Measurements from ENCODE around the gene SLC22A15.

SLC22A15 gene

DNA sequence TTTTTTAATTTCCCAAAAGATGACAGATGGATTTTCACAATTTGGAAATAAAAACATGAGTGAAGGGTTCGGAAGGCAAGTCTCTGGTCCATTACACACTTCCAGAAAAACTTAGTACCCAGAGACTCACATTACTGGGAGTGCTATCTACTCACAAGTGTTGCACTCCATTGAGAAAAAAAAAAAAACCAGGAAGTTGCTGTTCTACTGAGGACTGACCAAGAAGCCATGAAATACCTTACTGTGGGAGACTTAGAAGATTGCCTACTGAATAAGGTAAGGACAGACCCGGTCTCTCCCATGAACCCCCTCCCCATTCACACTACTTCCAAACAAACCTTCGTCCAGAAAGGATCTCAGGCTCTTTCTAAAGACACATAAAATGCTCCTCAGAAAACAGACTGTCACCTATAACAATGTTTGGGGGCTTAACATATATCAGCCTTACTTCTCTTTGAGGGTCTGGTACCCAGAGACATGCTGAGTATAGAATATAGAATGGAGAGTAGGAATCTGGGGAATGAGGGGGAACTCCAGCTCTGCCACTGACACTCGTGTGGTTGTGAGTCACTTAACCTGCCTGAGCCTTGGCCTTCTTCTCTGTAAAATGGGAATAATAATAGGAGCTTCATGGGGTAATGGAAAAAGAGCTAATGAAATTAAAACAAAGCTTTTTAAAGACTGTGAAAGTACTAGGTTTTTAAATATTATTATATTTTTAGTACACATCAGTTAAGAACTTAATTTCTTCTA lies 136.3 kb downstream of the SLC22A15 start:
- no peak overlapping the region for H2BK15ac ChIP-seq (ENCODE audit: low read depth, poor library complexity, severe bottlenecking)
- no peak overlapping the region for H3K4ac ChIP-seq (ENCODE audit: low read depth in 1 of 2, low read length in 2 of 2)
- WGBS = 95% methylated on average over 4 of the region's 4 CpGs
- no peak overlapping the region for H2BK12ac ChIP-seq (ENCODE audit: low read length in 2 of 2)
- H3K27ac ChIP-seq (ENCODE audit: low read length, poor library complexity, severe bottlenecking) = no peak overlapping the region
- H3K4me3 ChIP-seq (ENCODE audit: insufficient read depth in 1 of 2, low read depth in 1 of 2, low read length in 2 of 2) = no peak overlapping the region
- no peak overlapping the region for H3K14ac ChIP-seq (ENCODE audit: low read length in 2 of 2)
- no peaks in the 10 kb centered on the region for H3K79me1 ChIP-seq (replicated peaks; ENCODE audit: low read length, poor library complexity, severe bottlenecking)
- H2AFZ ChIP-seq (ENCODE audit: low read depth, low read length) = no peak overlapping the region
- H3K27me3 ChIP-seq (ENCODE audit: control insufficient read depth in 1 of 2, insufficient read depth in 1 of 2, low read length in 2 of 2) = no peaks in the 10 kb centered on the region
- H2AK5ac ChIP-seq (ENCODE audit: low read length, severe bottlenecking) = peak overlapping the region; percentile 19
- H3K9me3 ChIP-seq (ENCODE audit: control insufficient read depth, low read length) = no peaks in the 10 kb centered on the region
- no peak overlapping the region for H3K4me2 ChIP-seq (ENCODE audit: low read length, poor library complexity, severe bottlenecking)
- no peak overlapping the region for H4K91ac ChIP-seq (ENCODE audit: low read length)
- no peaks in the 10 kb centered on the region for H3K36me3 ChIP-seq (ENCODE audit: control insufficient read depth in 1 of 2, insufficient read depth in 2 of 2, low read depth in 1 of 2, low read length in 2 of 2)
- no peak overlapping the region for H3K18ac ChIP-seq (ENCODE audit: low read depth in 1 of 2, low read length in 2 of 2)
- no peak overlapping the region for H4K8ac ChIP-seq (ENCODE audit: low read length)
- H3K4me1 ChIP-seq (ENCODE audit: control insufficient read depth, insufficient read depth, low read depth, low read length) = peaks cover 17% of the 10 kb centered on the region
- no peak overlapping the region for H3K23ac ChIP-seq (ENCODE audit: low read length in 2 of 2)
- no peak overlapping the region for H2BK120ac ChIP-seq (ENCODE audit: low read depth, low read length)
- no peak overlapping the region for H3K9ac ChIP-seq (ENCODE audit: low read length)
- no peak overlapping the region for H2BK5ac ChIP-seq (ENCODE audit: low read depth, low read length, poor library complexity, severe bottlenecking)
- no peak for DNase-seq

- no peak overlapping the region for H3K18ac ChIP-seq (ENCODE audit: low read depth in 1 of 2, low read length in 2 of 2)
- H2BK12ac ChIP-seq (ENCODE audit: low read length in 2 of 2) = no peak overlapping the region
- H2BK15ac ChIP-seq (ENCODE audit: low read depth, poor library complexity, severe bottlenecking) = no peak overlapping the region
- H2AK5ac ChIP-seq (ENCODE audit: low read length, severe bottlenecking) = peak overlapping the region; percentile 69
- H3K27ac ChIP-seq (ENCODE audit: low read length, poor library complexity, severe bottlenecking) = no peak overlapping the region
- H2AFZ ChIP-seq (ENCODE audit: low read depth, low read length) = no peak overlapping the region
- H3K4me2 ChIP-seq (ENCODE audit: low read length, poor library complexity, severe bottlenecking) = no peak overlapping the region
- no peak overlapping the region for H2BK5ac ChIP-seq (ENCODE audit: low read depth, low read length, poor library complexity, severe bottlenecking)
- no peak overlapping the region for H4K8ac ChIP-seq (ENCODE audit: low read length)
- no peak overlapping the region for H3K4me3 ChIP-seq (ENCODE audit: insufficient read depth in 1 of 2, low read depth in 1 of 2, low read length in 2 of 2)
- 74% methylated on average over 5 of the region's 7 CpGs for WGBS
- no peak overlapping the region for H3K4ac ChIP-seq (ENCODE audit: low read depth in 1 of 2, low read length in 2 of 2)
- DNase-seq = no peak
- H3K14ac ChIP-seq (ENCODE audit: low read length in 2 of 2) = no peak overlapping the region
- H3K36me3 ChIP-seq (ENCODE audit: control insufficient read depth in 1 of 2, insufficient read depth in 2 of 2, low read depth in 1 of 2, low read length in 2 of 2) = no peaks in the 10 kb centered on the region
- H3K23ac ChIP-seq (ENCODE audit: low read length in 2 of 2) = no peak overlapping the region
- H3K9me3 ChIP-seq (ENCODE audit: control insufficient read depth, low read length) = no peaks in the 10 kb centered on the region
- H4K91ac ChIP-seq (ENCODE audit: low read length) = no peak overlapping the region
- no peak overlapping the region for H2BK120ac ChIP-seq (ENCODE audit: low read depth, low read length)
- H3K9ac ChIP-seq (ENCODE audit: low read length) = no peak overlapping the region
- H3K27me3 ChIP-seq (ENCODE audit: control insufficient read depth in 1 of 2, insufficient read depth in 1 of 2, low read length in 2 of 2) = no peaks in the 10 kb centered on the region
- no peaks in the 10 kb centered on the region for H3K79me1 ChIP-seq (replicated peaks; ENCODE audit: low read length, poor library complexity, severe bottlenecking)
- H3K4me1 ChIP-seq (ENCODE audit: control insufficient read depth, insufficient read depth, low read depth, low read length) = peaks cover 17% of the 10 kb centered on the region
Measured at GRCh38 chr1:116113615-116114014, 137.3 kb downstream of the SLC22A15 start.

- Histone ChIP-seq H2BK5ac (ENCODE audit: low read depth, low read length, poor library complexity, severe bottlenecking) (no peak overlapping the region), H3K9me3 (ENCODE audit: control insufficient read depth, low read length) (no peaks in the 10 kb centered on the region), H3K79me1 (replicated peaks; ENCODE audit: low read length, poor library complexity, severe bottlenecking) (no peaks in the 10 kb centered on the region), H4K91ac (ENCODE audit: low read length) (peak overlapping the region; percentile 21), H3K4me3 (ENCODE audit: insufficient read depth in 1 of 2, low read depth in 1 of 2, low read length in 2 of 2) (no peak overlapping the region), H2BK12ac (ENCODE audit: low read length in 2 of 2) (no peak overlapping the region), H3K27ac (ENCODE audit: low read length, poor library complexity, severe bottlenecking) (peak overlapping the region; percentile 46), H3K36me3 (ENCODE audit: control insufficient read depth in 1 of 2, insufficient read depth in 2 of 2, low read depth in 1 of 2, low read length in 2 of 2) (no peaks in the 10 kb centered on the region), H2AFZ (ENCODE audit: low read depth, low read length) (no peak overlapping the region), H2BK120ac (ENCODE audit: low read depth, low read length) (no peak overlapping the region), H2BK15ac (ENCODE audit: low read depth, poor library complexity, severe bottlenecking) (no peak overlapping the region), H3K18ac (ENCODE audit: low read depth in 1 of 2, low read length in 2 of 2) (no peak overlapping the region), H3K4me2 (ENCODE audit: low read length, poor library complexity, severe bottlenecking) (no peak overlapping the region), H3K23ac (ENCODE audit: low read length in 2 of 2) (no peak overlapping the region), H3K4ac (ENCODE audit: low read depth in 1 of 2, low read length in 2 of 2) (no peak overlapping the region), H3K9ac (ENCODE audit: low read length) (no peak overlapping the region), H2AK5ac (ENCODE audit: low read length, severe bottlenecking) (peak overlapping the region; percentile 57), H3K4me1 (ENCODE audit: control insufficient read depth, insufficient read depth, low read depth, low read length) (peaks cover 19% of the 10 kb centered on the region), H4K8ac (ENCODE audit: low read length) (no peak overlapping the region), H3K14ac (ENCODE audit: low read length in 2 of 2) (no peak overlapping the region), H3K27me3 (ENCODE audit: control insufficient read depth in 1 of 2, insufficient read depth in 1 of 2, low read length in 2 of 2) (no peaks in the 10 kb centered on the region)
- peak; percentile 38 for DNase-seq
- WGBS = 87% methylated on average over 2 of the region's 4 CpGs
Measured at GRCh38 chr1:116115476-116116439, 139.4 kb downstream of the SLC22A15 start.

- Histone ChIP-seq H2BK15ac (ENCODE audit: low read depth, poor library complexity, severe bottlenecking) (no peak overlapping the region), H3K27ac (ENCODE audit: low read length, poor library complexity, severe bottlenecking) (no peak overlapping the region), H3K27me3 (ENCODE audit: control insufficient read depth in 1 of 2, insufficient read depth in 1 of 2, low read length in 2 of 2) (no peaks in the 10 kb centered on the region), H2BK120ac (ENCODE audit: low read depth, low read length) (no peak overlapping the region), H3K23ac (ENCODE audit: low read length in 2 of 2) (no peak overlapping the region), H3K9me3 (ENCODE audit: control insufficient read depth, low read length) (no peaks in the 10 kb centered on the region), H2BK5ac (ENCODE audit: low read depth, low read length, poor library complexity, severe bottlenecking) (no peak overlapping the region), H2AFZ (ENCODE audit: low read depth, low read length) (no peak overlapping the region), H3K36me3 (ENCODE audit: control insufficient read depth in 1 of 2, insufficient read depth in 2 of 2, low read depth in 1 of 2, low read length in 2 of 2) (no peaks in the 10 kb centered on the region), H2AK5ac (ENCODE audit: low read length, severe bottlenecking) (peak overlapping the region; percentile 45), H4K91ac (ENCODE audit: low read length) (no peak overlapping the region), H3K9ac (ENCODE audit: low read length) (no peak overlapping the region), H4K8ac (ENCODE audit: low read length) (no peak overlapping the region), H3K4ac (ENCODE audit: low read depth in 1 of 2, low read length in 2 of 2) (no peak overlapping the region), H3K18ac (ENCODE audit: low read depth in 1 of 2, low read length in 2 of 2) (no peak overlapping the region), H3K4me1 (ENCODE audit: control insufficient read depth, insufficient read depth, low read depth, low read length) (peaks cover 21% of the 10 kb centered on the region), H3K4me2 (ENCODE audit: low read length, poor library complexity, severe bottlenecking) (no peak overlapping the region), H3K79me1 (replicated peaks; ENCODE audit: low read length, poor library complexity, severe bottlenecking) (no peaks in the 10 kb centered on the region), H2BK12ac (ENCODE audit: low read length in 2 of 2) (no peak overlapping the region), H3K4me3 (ENCODE audit: insufficient read depth in 1 of 2, low read depth in 1 of 2, low read length in 2 of 2) (no peak overlapping the region), H3K14ac (ENCODE audit: low read length in 2 of 2) (no peak overlapping the region)
- WGBS = 70% methylated on average over 3 of the region's 3 CpGs
- DNase-seq = no peak
Measured at GRCh38 chr1:116118471-116118870, 142.2 kb downstream of the SLC22A15 start.

Data from mesenchymal stem cell (in vitro differentiated cells and primary cell).